G401.6 (cell line): ENCODE measurements around the gene GALNT13.

Source experiments
- FAIRE-seq: peaks from 2 replicates; lab custom pipeline; 2012; peaks lifted over from hg19 to GRCh38; lab: Jason Lieb, UNC

The GALNT13 gene

GRCh38 chr2:154228566-154229280 is 357.0 kb downstream of the GALNT13 start:
- FAIRE-seq: no peak

- no peak for FAIRE-seq
These were observed 358.2 kb downstream of the GALNT13 start for GRCh38 chr2:154229966-154230365.

GRCh38 chr2:154231021-154231420 is 359.3 kb downstream of the GALNT13 start:
- no peak for FAIRE-seq

- FAIRE-seq: no peak
These were observed 361.5 kb downstream of the GALNT13 start for GRCh38 chr2:154233231-154233630.

- FAIRE-seq: no peak
These were observed 366.5 kb downstream of the GALNT13 start for GRCh38 chr2:154238252-154238651.

- FAIRE-seq: no peak
These were observed 368.6 kb downstream of the GALNT13 start for GRCh38 chr2:154240316-154240715.

- FAIRE-seq: no peak
These were observed 369.2 kb downstream of the GALNT13 start for GRCh38 chr2:154240921-154241379.

- no peak for FAIRE-seq
These were observed 371.0 kb downstream of the GALNT13 start for GRCh38 chr2:154242687-154243086.

GRCh38 chr2:154243685-154244084 is 372.0 kb downstream of the GALNT13 start:
- FAIRE-seq: no peak

- no peak for FAIRE-seq
These were observed 373.2 kb downstream of the GALNT13 start for GRCh38 chr2:154244932-154245331.

- FAIRE-seq: no peak
These were observed 375.8 kb downstream of the GALNT13 start for GRCh38 chr2:154247503-154247902.

GRCh38 chr2:154256136-154256535 is 384.4 kb downstream of the GALNT13 start:
- no peak for FAIRE-seq

GRCh38 chr2:154259030-154259429 is 387.3 kb downstream of the GALNT13 start:
- FAIRE-seq: no peak

- no peak for FAIRE-seq
These were observed 389.8 kb downstream of the GALNT13 start for GRCh38 chr2:154261473-154262027.

GRCh38 chr2:154263206-154263605 is 391.5 kb downstream of the GALNT13 start:
- FAIRE-seq: no peak

- no peak for FAIRE-seq
These were observed 392.3 kb downstream of the GALNT13 start for GRCh38 chr2:154264024-154264423.

GRCh38 chr2:154267983-154268382 is 396.3 kb downstream of the GALNT13 start:
- no peak for FAIRE-seq

GRCh38 chr2:154280543-154280942 is 408.8 kb downstream of the GALNT13 start:
- no peak for FAIRE-seq

GRCh38 chr2:154289870-154290269 is 418.1 kb downstream of the GALNT13 start:
- no peak for FAIRE-seq

- no peak for FAIRE-seq
These were observed 419.8 kb downstream of the GALNT13 start for GRCh38 chr2:154291511-154291910.

- no peak for FAIRE-seq
These were observed 420.2 kb downstream of the GALNT13 start for GRCh38 chr2:154291927-154292326.

GRCh38 chr2:154293864-154294263 is 422.1 kb downstream of the GALNT13 start:
- no peak for FAIRE-seq

GRCh38 chr2:154306266-154306970 is 434.7 kb downstream of the GALNT13 start:
- no peak for FAIRE-seq
